Ovary (tissue), 9 donors: Measurements from ENCODE around the gene GORASP1. TPM values are rescaled to one million over a fixed set of nuclear protein-coding genes. Genes with fewer than 3 reads are reported as not detected.

Source experiments
- DNase-seq, 5 donors: peaks; one replicate each; pipeline ENCODE4 v3.0.0-alpha.2; 2019 to 2020
- H3K27ac ChIP-seq, 2 donors: fragments of 200-600 bp; one replicate each; pipeline versions ENCODE4 v1.5.1 to v1.8.0; 2019 to 2022
- H3K27me3 ChIP-seq: fragments of 200-600 bp; one replicate; pipeline ENCODE4 v1.8.0; 2022
- H3K36me3 ChIP-seq: fragments of 200-600 bp; sonication (generic); one replicate; pipeline ENCODE4 v1.5.1; 2019
- H3K4me1 ChIP-seq: one replicate; pipeline ENCODE4 v1.8.1; 2013; ENCODE audit warnings: mild to moderate bottlenecking, moderate library complexity; ENCODE audit not compliant: insufficient read depth
- H3K4me3 ChIP-seq: fragments of 200-600 bp; sonication (generic); one replicate; pipeline ENCODE4 v1.5.1; 2017
- H3K9me3 ChIP-seq, 2 donors: fragments of 200-600 bp in 1 of 2; sonication (generic) in 1 of 2; one replicate each; pipeline versions ENCODE4 v1.5.1 to v1.8.1; 2013 to 2019; ENCODE audit warnings: mild to moderate bottlenecking in 1 of 2, moderate library complexity in 1 of 2
- EP300 ChIP-seq: sonication (generic); formaldehyde crosslinking; IDR thresholded peaks from one replicate; pipeline ENCODE4 v1.6.1; 2017; ENCODE audit warnings: antibody characterized with exemption
- POLR2A ChIP-seq: fragments of 450-650 bp; IDR thresholded peaks from one replicate; pipeline ENCODE4 v1.6.1; 2017; ENCODE audit warnings: antibody characterized with exemption, mild to moderate bottlenecking, moderate library complexity
- WGBS, 3 donors: extraction: QIAGEN DNeasy Blood & Tissue Kit in 1 of 3; methylation state at CpG; one replicate each; pipeline versions ENCODE4 v1.1.5 to v1.1.7; 2013 to 2017; 5-methylcytosine and 5-hydroxymethylcytosine counted together
- intact Hi-C, 4 donors: fragments of 100-400 bp; cut with DNase I; formaldehyde crosslinking; loops; one replicate each; pipeline versions ENCODE4 v1.11.0 to v1.15.1; 2022 to 2023
- polyA plus RNA-seq, 2 donors: library from polyadenylated mRNA; stranded (reverse); fragments of 200-250 nt in 1 of 2; fragments of 350-450 nt in 1 of 2; fragmentation: Illumina TruSeq in 1 of 2; extraction: RNeasy Lipid Tissue Mini Kit (QIAGEN cat#74804) in 1 of 2; gene quantifications; one replicate each; pipeline ENCODE4 v1.2.3, GENCODE V29; 2013 to 2014
- total RNA-seq, 7 donors: library from RNA; depleted of rRNA in 2 of 7; stranded (reverse); fragments of >200 nt in 2 of 7; fragmentation: NEBNext Ultra II Directional in 3 of 7; extraction: Animal tissue kit (Norgen Biotek cat#: 25700) in 3 of 7; gene quantifications; one replicate each; pipeline versions ENCODE4 v1.1.0 to v1.2.4, GENCODE V29; 2016 to 2023
- TF ChIP-seq, protein P1 (sequence below), 3 donors: fragments of 450-650 bp in 2 of 3; fragments of 200-600 bp in 1 of 3; IDR thresholded peaks; one replicate each; pipeline versions ENCODE4 v1.5.1 to v1.8.0; 2016 to 2022; ENCODE audit warnings: antibody characterized with exemption in 3 of 3, mild to moderate bottlenecking in 1 of 3
- donor health status: DM: no; HTN: no; CAD: no; lungs with moderate emphysema.
- donor health status: DM: no; HTN: no; CAD: no.
- donor health status: Bipolar disorder and iron deficiency.
- donor health status: DM: yes; HTN: yes; CAD: no.
- donor health status: DM: no; HTN: no; CAD: no.
- donor health status: DM: yes; HTN: yes; CAD: no.

GORASP1 gene
- total and polyA plus RNA-seq, 9 donors = 31.4 to 54.5 (median 47.5) TPM

- WGBS, 3 donors = 85 to 94% (median 87%) methylated on average over 6 to 7 of the region's 7 CpGs
- intact Hi-C loops = loop anchor here in 1 of 4 donors (5.0 kb wide), 2 partner anchors 42 to 77 kb away; no protein-coding TSS in a partner anchor
- peaks cover 4% of the 10 kb centered on the region for H3K4me1 ChIP-seq
- DNase-seq = no peak
- H3K36me3 ChIP-seq = no peaks in the 10 kb centered on the region
- H3K9me3 ChIP-seq = no peaks in the 10 kb centered on the region
- no peak for TF ChIP-seq EP300
- TF ChIP-seq, protein P1, sequence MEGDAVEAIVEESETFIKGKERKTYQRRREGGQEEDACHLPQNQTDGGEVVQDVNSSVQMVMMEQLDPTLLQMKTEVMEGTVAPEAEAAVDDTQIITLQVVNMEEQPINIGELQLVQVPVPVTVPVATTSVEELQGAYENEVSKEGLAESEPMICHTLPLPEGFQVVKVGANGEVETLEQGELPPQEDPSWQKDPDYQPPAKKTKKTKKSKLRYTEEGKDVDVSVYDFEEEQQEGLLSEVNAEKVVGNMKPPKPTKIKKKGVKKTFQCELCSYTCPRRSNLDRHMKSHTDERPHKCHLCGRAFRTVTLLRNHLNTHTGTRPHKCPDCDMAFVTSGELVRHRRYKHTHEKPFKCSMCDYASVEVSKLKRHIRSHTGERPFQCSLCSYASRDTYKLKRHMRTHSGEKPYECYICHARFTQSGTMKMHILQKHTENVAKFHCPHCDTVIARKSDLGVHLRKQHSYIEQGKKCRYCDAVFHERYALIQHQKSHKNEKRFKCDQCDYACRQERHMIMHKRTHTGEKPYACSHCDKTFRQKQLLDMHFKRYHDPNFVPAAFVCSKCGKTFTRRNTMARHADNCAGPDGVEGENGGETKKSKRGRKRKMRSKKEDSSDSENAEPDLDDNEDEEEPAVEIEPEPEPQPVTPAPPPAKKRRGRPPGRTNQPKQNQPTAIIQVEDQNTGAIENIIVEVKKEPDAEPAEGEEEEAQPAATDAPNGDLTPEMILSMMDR (IDR thresholded peaks at IDR 0.05) = no peak
- no peak for TF ChIP-seq POLR2A
- no peak overlapping the region for H3K27ac ChIP-seq
- H3K27me3 ChIP-seq = no peaks in the 10 kb centered on the region
- H3K4me3 ChIP-seq = no peak overlapping the region
Observed at GRCh38 chr3:39104961-39105686, 2.3 kb downstream of the GORASP1 start.

DNA sequence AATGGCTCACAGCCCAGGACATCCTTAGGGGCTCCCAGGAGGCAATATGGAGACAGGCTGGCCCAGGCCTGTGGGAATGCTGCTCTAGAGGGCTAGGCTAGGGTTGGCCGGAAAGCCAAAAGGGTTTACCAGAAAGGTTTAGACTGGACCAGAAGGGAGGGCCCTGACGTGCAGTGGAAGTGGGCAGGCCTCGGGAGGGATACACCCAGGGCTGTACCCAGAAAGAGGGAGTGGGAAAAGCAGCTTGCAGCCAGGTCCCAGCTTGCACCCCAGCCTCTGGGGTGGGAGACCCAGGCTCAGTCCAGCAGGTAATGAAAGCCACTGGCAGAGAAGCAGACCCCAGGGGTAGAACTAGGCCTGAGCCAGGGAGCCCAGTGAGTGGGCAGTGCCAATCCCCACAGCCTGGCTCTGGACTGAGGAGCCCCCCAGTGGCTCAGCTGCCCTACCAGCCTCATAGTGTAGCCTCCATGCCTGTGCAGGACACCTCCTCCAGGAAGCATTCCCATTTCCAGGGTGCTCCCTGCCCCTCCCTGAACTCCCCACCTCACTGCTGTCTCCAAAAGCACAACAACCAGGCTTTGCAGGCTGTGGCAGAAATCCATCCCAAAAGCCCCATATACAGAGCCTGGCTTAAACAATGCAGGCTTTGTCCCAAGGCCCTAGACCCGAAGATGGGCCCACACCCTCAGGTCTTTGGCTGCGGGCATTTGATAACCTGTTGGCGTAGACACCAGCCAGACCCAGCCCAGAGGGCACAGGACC, 3.5 kb downstream of the GORASP1 start:
- no peak overlapping the region for H3K27ac ChIP-seq
- intact Hi-C loops = no loop called here
- TF ChIP-seq EP300 (no peak), POLR2A (no peak)
- TF ChIP-seq, protein P1 (IDR thresholded peaks at IDR 0.05) = no peak

DNA sequence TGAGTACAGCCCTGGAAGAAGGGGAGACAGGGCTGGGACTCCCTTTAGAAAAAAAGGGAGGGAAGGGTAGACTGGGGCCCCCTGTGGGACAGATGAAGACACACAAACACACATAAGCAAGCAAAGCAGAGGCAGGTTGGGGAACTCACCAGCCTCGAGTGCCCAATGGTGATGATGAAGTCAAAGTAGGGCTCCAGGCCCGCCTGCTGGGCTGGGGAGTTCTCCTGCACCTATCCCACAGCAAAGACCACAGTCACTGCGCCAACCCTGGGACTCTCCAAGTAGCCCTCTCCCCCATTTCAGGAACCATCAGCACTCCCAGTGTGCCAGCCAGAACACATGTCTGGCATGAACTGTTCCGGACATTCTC, 4.1 kb downstream of the GORASP1 start:
- 75 to 85% (median 77%) methylated on average over 4 of the region's 4 CpGs for WGBS, 3 donors
- TF ChIP-seq POLR2A = no peak
- TF ChIP-seq, protein P1 (IDR thresholded peaks at IDR 0.05) = no peak
- no peak for TF ChIP-seq EP300
- H3K27me3 ChIP-seq = no peaks in the 10 kb centered on the region
- no peaks in the 10 kb centered on the region for H3K36me3 ChIP-seq
- H3K27ac ChIP-seq = peak overlapping the region in 1 of 2 donors; percentile 6
- H3K4me3 ChIP-seq = no peak overlapping the region
- H3K9me3 ChIP-seq = no peaks in the 10 kb centered on the region
- no peak for DNase-seq
- peaks cover 3% of the 10 kb centered on the region for H3K4me1 ChIP-seq
- intact Hi-C loops = no loop called here

More for the DNA sequence above, 3.5 kb downstream of the GORASP1 start:
- 82 to 92% (median 86%) methylated on average over 6 of the region's 6 CpGs for WGBS, 3 donors
- no peaks in the 10 kb centered on the region for H3K9me3 ChIP-seq
- DNase-seq = no peak
- peaks cover 4% of the 10 kb centered on the region for H3K4me1 ChIP-seq
- H3K27me3 ChIP-seq = no peaks in the 10 kb centered on the region
- no peaks in the 10 kb centered on the region for H3K36me3 ChIP-seq
- no peak overlapping the region for H3K4me3 ChIP-seq

GRCh38 chr3:39102504-39103323, 4.7 kb downstream of the GORASP1 start:
- H3K4me3 ChIP-seq = no peak overlapping the region
- H3K27ac ChIP-seq = peak overlapping the region in 1 of 2 donors; percentile 6
- no peaks in the 10 kb centered on the region for H3K27me3 ChIP-seq
- intact Hi-C loops = no loop called here
- WGBS, 3 donors = 94 to 98% (median 94%) methylated on average over 8 of the region's 8 CpGs
- H3K9me3 ChIP-seq = no peaks in the 10 kb centered on the region
- H3K4me1 ChIP-seq = peaks cover 2% of the 10 kb centered on the region
- H3K36me3 ChIP-seq = no peaks in the 10 kb centered on the region
- no peak for DNase-seq
- TF ChIP-seq, protein P1 (IDR thresholded peaks at IDR 0.05) = no peak
- TF ChIP-seq EP300 = no peak
- TF ChIP-seq POLR2A = no peak
